ENCODE data around the gene ALKBH3.

ALKBH3 gene

GRCh38 chr11:43937434-43938411 is 57.1 kb downstream of the ALKBH3 start:
- no peak for DNase-seq (ENCODE audit: low read depth in 1 of 2, low spot score in 1 of 2)

GRCh38 chr11:43941257-43941994 is 60.8 kb downstream of the ALKBH3 start:
- no peak for DNase-seq (ENCODE audit: low read depth in 1 of 2, low spot score in 1 of 2)

GRCh38 chr11:43942662-43943371 is 62.2 kb downstream of the ALKBH3 start:
- no peak for DNase-seq (ENCODE audit: low read depth in 1 of 2, low spot score in 1 of 2)

- DNase-seq (ENCODE audit: low read depth in 1 of 2, low spot score in 1 of 2) = no peak
Observed at GRCh38 chr11:43943372-43943930, 62.8 kb downstream of the ALKBH3 start.

- DNase-seq (ENCODE audit: low read depth in 1 of 2, low spot score in 1 of 2) = no peak
Observed at GRCh38 chr11:43943931-43944751, 63.5 kb downstream of the ALKBH3 start.

- peak; percentile 10 to 56 for DNase-seq (ENCODE audit: low read depth in 1 of 2, low spot score in 1 of 2)
Observed at GRCh38 chr11:43944761-43945311, 64.2 kb downstream of the ALKBH3 start.

GRCh38 chr11:43947003-43947500 is 66.4 kb downstream of the ALKBH3 start:
- DNase-seq (ENCODE audit: low read depth in 1 of 2, low spot score in 1 of 2) = no peak

GRCh38 chr11:43947815-43948214 is 67.2 kb downstream of the ALKBH3 start:
- no peak for DNase-seq (ENCODE audit: low read depth in 1 of 2, low spot score in 1 of 2)

GRCh38 chr11:43948341-43949225 is 68.0 kb downstream of the ALKBH3 start:
- DNase-seq (ENCODE audit: low read depth in 1 of 2, low spot score in 1 of 2) = no peak

GRCh38 chr11:43950311-43950855 is 69.8 kb downstream of the ALKBH3 start:
- DNase-seq (ENCODE audit: low read depth in 1 of 2, low spot score in 1 of 2) = no peak

GRCh38 chr11:43951231-43951630 is 70.6 kb downstream of the ALKBH3 start:
- DNase-seq (ENCODE audit: low read depth in 1 of 2, low spot score in 1 of 2) = no peak

GRCh38 chr11:43952020-43952400 is 71.4 kb downstream of the ALKBH3 start:
- no peak for DNase-seq (ENCODE audit: low read depth in 1 of 2, low spot score in 1 of 2)

GRCh38 chr11:43952401-43953342 is 72.0 kb downstream of the ALKBH3 start:
- DNase-seq (ENCODE audit: low read depth in 1 of 2, low spot score in 1 of 2) = no peak

- no peak for DNase-seq (ENCODE audit: low read depth in 1 of 2, low spot score in 1 of 2)
Observed at GRCh38 chr11:43953521-43953920, 72.9 kb downstream of the ALKBH3 start.

- DNase-seq (ENCODE audit: low read depth in 1 of 2, low spot score in 1 of 2) = no peak
Observed at GRCh38 chr11:43954241-43954640, 73.6 kb downstream of the ALKBH3 start.

GRCh38 chr11:43955381-43956118 is 74.9 kb downstream of the ALKBH3 start:
- no peak for DNase-seq (ENCODE audit: low read depth in 1 of 2, low spot score in 1 of 2)

GRCh38 chr11:43957571-43957970 is 76.9 kb downstream of the ALKBH3 start:
- no peak for DNase-seq (ENCODE audit: low read depth in 1 of 2, low spot score in 1 of 2)

Data from stimulated activated CD4-positive, alpha-beta T cell treated with anti-CD3 and anti-CD28 coated beads, Interleukin-15, amount 100 ng/mL, for 1 hour (primary cell).